ENCODE measurements around the gene TMEM147. TPM values are rescaled to one million over a fixed set of nuclear protein-coding genes. Genes with fewer than 3 reads are reported as not detected.

The TMEM147 gene
- total and polyA plus RNA-seq, 2 donors (not counting 3 experiments of a cell fraction or from before 2014, with no cell fraction given), result 75.8 to 214 TPM

- no peaks in the 10 kb centered on the region for H3K79me2 ChIP-seq (ENCODE audit: control insufficient read depth, insufficient read depth, low read length)
- TF ChIP-seq POLR2A (IDR thresholded peaks at IDR 0.05; ENCODE audit: low read depth, low read length) (no peak), POLR2AphosphoS5 (IDR thresholded peaks at IDR 0.05; ENCODE audit: insufficient read depth, low read depth, low read length) (no peak), GATA2 (IDR thresholded peaks at IDR 0.05; ENCODE audit: insufficient read depth, insufficient read length, low read depth, low read length) (no peak), CTCF (IDR thresholded peaks at IDR 0.05; ENCODE audit: extremely low read depth in 1 of 2, insufficient read depth in 1 of 2, low read depth in 1 of 2, low read length in 2 of 2) (no peak), MYC (IDR thresholded peaks at IDR 0.05; ENCODE audit: low read depth, low read length) (no peak), MAX (IDR thresholded peaks at IDR 0.05; ENCODE audit: insufficient read depth, insufficient read length) (no peak), EZH2 (IDR thresholded peaks at IDR 0.05; ENCODE audit: borderline replicate concordance, low read depth, low read length, severe bottlenecking) (no peak), FOS (IDR thresholded peaks at IDR 0.05; ENCODE audit: borderline replicate concordance, insufficient read depth, low read length) (no peak), JUN (IDR thresholded peaks at IDR 0.05; ENCODE audit: borderline replicate concordance, insufficient read depth, insufficient read length, low read depth) (no peak)
- no peaks in the 10 kb centered on the region for H3K4me1 ChIP-seq (ENCODE audit: control insufficient read depth, extremely low read depth, insufficient read depth, low read length)
- BruUV-seq (replicated peaks), result no TSS peak
- no peaks in the 10 kb centered on the region for H3K9me3 ChIP-seq (replicated peaks; ENCODE audit: control insufficient read depth, insufficient read depth, low read length)
- FAIRE-seq (no peak), DNase-seq (ENCODE audit: low read depth, low spot score) (no peak)
- no peak overlapping the region for H3K27ac ChIP-seq (ENCODE audit: insufficient read depth, low read depth, low read length)
- peaks cover 0 to 2% of the 10 kb centered on the region in 2 experiments for H3K27me3 ChIP-seq (ENCODE audit: control insufficient read depth in 2 of 2, insufficient read depth in 2 of 2, low read length in 2 of 2)
- no peaks in the 10 kb centered on the region for H4K20me1 ChIP-seq (replicated peaks; ENCODE audit: control insufficient read depth, extremely low read depth, insufficient read depth, low read length)
- dilution Hi-C loops (cut with MboI; ENCODE audit: extremely low pct_ligation_motif_present, low sequenced_read_pairs) (no loop called here), intact Hi-C loops (cut with micrococcal nuclease) (no loop called here)
- no peaks in the 10 kb centered on the region for H3K36me3 ChIP-seq (ENCODE audit: control insufficient read depth in 2 of 2, extremely low read depth in 1 of 2, insufficient read depth in 2 of 2, low read length in 2 of 2)
- H3K4me2 ChIP-seq (ENCODE audit: insufficient read depth, low read length), result no peak overlapping the region
- H3K9me1 ChIP-seq (replicated peaks; ENCODE audit: control insufficient read depth, extremely low read depth, insufficient read depth, low read length), result no peaks in the 10 kb centered on the region
- ChIA-PET POLR2A (no interaction called here), CTCF (no interaction called here)
- H3K9ac ChIP-seq (replicated peaks; ENCODE audit: extremely low read depth, insufficient read depth, low read length), result no peak overlapping the region
- no peak overlapping the region for H2AFZ ChIP-seq (ENCODE audit: low read depth, low read length)
- H3K4me3 ChIP-seq (replicated peaks in 1 of 3; ENCODE audit: insufficient read depth in 1 of 3, low read depth in 1 of 3, low read length in 3 of 3), result no peak overlapping the region
Measured at GRCh38 chr19:35554076-35554475, 8.7 kb downstream of the TMEM147 start.
